AG04450 (cell line): ENCODE measurements around the gene ZNF326. TPM values are rescaled to one million over a fixed set of nuclear protein-coding genes. Genes with fewer than 3 reads are reported as not detected.

ENCODE experiments used
- CTCF ChIA-PET: fragments of 300-600, 350-600 bp; formaldehyde crosslinking; extraction: SDS; loops from one replicate; lab custom pipeline; 2022; ENCODE audit warnings: antibody characterized with exemption, inconsistent platforms; lab: Charles Lee
- POLR2A ChIA-PET: fragments of 350-600 bp; formaldehyde crosslinking; extraction: SDS; loops from one replicate; lab custom pipeline; 2021; ENCODE audit warnings: antibody characterized with exemption, inconsistent platforms; lab: Yijun Ruan, JAX
- DNase-seq: peaks from one replicate; pipeline ENCODE4 v3.0.0-alpha.2; 2011; ENCODE audit warnings: low read depth, low spot score
- H3K27ac ChIP-seq: one replicate; pipeline ENCODE4 v1.5.1; 2012; ENCODE audit warnings: low read depth, low read length, control low read depth
- H3K27me3 ChIP-seq: one replicate; pipeline ENCODE4 v1.6.0; 2012; ENCODE audit warnings: low read length; ENCODE audit not compliant: control insufficient read depth, insufficient read depth
- H3K4me3 ChIP-seq: 2 replicates; pipeline ENCODE4 v1.5.1; 2011; ENCODE audit warnings: mild to moderate bottlenecking, low read depth, low read length, control low read depth
- H3K9me3 ChIP-seq: 2 replicates; pipeline ENCODE4 v1.5.1; 2012; ENCODE audit warnings: low read length; ENCODE audit not compliant: control insufficient read depth, insufficient read depth
- polyA plus RNA-seq: library from polyadenylated mRNA; depleted of rRNA; stranded (reverse); fragments of >200 nt; gene quantifications from 2 replicates; pipeline ENCODE4 v1.2.3, GENCODE V29; 2011
- TF ChIP-seq, protein P1 (sequence below): IDR thresholded peaks from 2 replicates; pipeline ENCODE4 v1.5.1; 2011; ENCODE audit warnings: low read depth, low read length, control low read depth, inconsistent platforms

The ZNF326 gene
- polyA plus RNA-seq, 1 experiment = 23.3 TPM

DNA sequence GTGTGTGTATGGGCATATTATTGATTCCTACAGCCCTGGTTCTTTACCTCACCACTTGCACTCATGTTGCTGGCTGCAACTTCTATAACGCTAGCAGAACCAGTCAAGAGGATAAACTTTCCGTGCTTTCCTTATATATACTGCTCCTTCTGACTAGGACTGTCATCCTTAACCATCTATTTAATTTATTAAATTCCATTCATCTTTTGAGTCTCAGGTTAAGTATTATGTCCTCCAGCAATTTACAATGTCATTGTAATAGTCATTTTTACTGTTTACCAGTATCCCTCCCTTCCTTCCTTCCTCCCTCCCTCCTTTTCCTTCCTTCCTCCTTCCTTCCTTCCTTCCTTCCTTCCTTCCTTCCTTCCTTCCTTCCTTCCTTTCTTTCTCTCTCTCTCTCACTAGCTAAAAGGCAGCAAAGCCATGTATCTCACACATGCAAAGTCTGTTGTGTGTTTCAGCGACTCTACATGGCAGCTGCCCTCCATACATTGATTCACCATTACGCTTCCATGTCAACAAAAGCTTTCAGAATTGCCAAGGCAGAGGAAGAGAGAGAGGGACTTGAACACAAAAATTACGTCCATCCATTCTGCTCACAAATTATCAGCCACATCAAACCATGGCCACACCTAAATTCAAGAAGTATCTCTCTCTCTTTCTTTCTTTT is 73.8 kb downstream of the ZNF326 start:
- ChIA-PET CTCF (no interaction called here), POLR2A (no interaction called here)
- H3K27me3 ChIP-seq = no peaks in the 10 kb centered on the region
- no peak for DNase-seq
- TF ChIP-seq, protein P1, sequence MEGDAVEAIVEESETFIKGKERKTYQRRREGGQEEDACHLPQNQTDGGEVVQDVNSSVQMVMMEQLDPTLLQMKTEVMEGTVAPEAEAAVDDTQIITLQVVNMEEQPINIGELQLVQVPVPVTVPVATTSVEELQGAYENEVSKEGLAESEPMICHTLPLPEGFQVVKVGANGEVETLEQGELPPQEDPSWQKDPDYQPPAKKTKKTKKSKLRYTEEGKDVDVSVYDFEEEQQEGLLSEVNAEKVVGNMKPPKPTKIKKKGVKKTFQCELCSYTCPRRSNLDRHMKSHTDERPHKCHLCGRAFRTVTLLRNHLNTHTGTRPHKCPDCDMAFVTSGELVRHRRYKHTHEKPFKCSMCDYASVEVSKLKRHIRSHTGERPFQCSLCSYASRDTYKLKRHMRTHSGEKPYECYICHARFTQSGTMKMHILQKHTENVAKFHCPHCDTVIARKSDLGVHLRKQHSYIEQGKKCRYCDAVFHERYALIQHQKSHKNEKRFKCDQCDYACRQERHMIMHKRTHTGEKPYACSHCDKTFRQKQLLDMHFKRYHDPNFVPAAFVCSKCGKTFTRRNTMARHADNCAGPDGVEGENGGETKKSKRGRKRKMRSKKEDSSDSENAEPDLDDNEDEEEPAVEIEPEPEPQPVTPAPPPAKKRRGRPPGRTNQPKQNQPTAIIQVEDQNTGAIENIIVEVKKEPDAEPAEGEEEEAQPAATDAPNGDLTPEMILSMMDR = no peak
- H3K9me3 ChIP-seq = no peaks in the 10 kb centered on the region
- H3K4me3 ChIP-seq = no peak overlapping the region
- H3K27ac ChIP-seq = no peak overlapping the region

DNA sequence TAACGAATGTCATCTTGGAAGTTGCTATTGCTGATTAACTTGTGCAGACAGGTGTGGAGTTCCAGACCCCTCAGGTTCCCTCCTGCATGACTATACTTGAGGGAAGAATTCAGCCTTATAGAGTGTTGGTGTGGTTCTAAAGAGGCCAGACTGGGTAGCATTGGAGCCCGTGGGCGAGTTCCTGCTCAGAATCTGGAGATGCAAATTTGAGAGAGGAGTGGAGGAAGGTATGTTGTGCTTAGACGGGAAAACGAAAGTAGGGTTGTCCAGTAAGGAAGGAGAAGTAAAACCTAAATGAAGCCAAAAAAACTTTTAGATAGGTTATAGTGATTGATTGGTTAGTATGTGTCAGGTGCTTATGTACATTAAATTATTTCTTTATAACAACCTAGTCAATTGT is 79.2 kb downstream of the ZNF326 start:
- H3K27ac ChIP-seq = no peak overlapping the region
- no peaks in the 10 kb centered on the region for H3K27me3 ChIP-seq
- TF ChIP-seq, protein P1 = no peak
- no peak for DNase-seq
- CTCF ChIA-PET = interaction anchor here (0.8 kb wide), 1 partner anchor 28 kb away, joined by 5 read pairs; no protein-coding TSS in a partner anchor
- POLR2A ChIA-PET = no interaction called here
- H3K9me3 ChIP-seq = no peaks in the 10 kb centered on the region
- no peak overlapping the region for H3K4me3 ChIP-seq

DNA sequence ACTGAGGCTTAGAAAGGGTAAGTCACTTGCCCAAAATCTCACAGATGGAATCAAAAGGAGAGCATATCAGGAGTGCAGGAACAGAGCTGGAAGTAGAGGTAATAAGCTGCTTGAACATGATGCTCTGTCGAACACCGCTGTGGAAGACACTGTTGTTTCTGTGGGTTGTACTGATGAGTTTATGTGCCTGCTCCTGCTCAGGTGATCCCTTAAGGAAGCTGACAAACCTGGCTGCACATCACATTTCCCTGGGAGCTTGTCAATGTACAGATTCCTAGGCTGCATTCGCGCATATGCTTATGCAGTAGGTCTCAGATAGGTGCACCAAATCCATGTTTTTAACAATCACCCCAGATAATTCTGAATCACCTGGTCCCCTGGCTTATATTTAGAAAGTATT is 79.7 kb downstream of the ZNF326 start:
- Histone ChIP-seq H3K27me3 (no peaks in the 10 kb centered on the region), H3K9me3 (no peaks in the 10 kb centered on the region), H3K27ac (no peak overlapping the region), H3K4me3 (no peak overlapping the region)
- TF ChIP-seq, protein P1 = no peak
- POLR2A ChIA-PET = no interaction called here
- DNase-seq = no peak
- CTCF ChIA-PET = interaction anchor here (0.8 kb wide), 1 partner anchor 29 kb away, joined by 5 read pairs; no protein-coding TSS in a partner anchor

DNA sequence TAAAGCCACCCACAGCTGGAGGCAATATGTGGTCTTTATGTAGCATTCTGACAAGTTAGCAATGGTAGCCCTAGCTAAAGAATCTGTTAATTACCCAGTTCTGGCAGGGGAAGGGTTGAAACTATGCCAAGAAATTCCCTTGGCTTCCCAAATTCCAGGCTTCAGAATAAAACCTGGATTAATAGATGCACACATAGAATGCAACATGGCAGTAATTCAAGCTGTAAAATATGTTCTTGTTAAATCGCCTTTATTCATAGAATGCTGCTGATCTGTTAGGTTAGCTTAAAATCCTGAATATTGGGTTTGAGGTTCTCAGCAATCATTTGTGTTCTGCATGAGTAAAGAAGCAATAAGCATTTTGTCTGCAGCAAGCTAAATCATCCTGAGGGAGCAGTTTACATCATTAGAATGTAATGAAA is 80.1 kb downstream of the ZNF326 start:
- H3K27ac ChIP-seq = no peak overlapping the region
- TF ChIP-seq, protein P1 = no peak
- no peak overlapping the region for H3K4me3 ChIP-seq
- POLR2A ChIA-PET = no interaction called here
- CTCF ChIA-PET = interaction anchor here (0.8 kb wide), 1 partner anchor 29 kb away, joined by 5 read pairs; no protein-coding TSS in a partner anchor
- no peaks in the 10 kb centered on the region for H3K27me3 ChIP-seq
- no peaks in the 10 kb centered on the region for H3K9me3 ChIP-seq
- no peak for DNase-seq

DNA sequence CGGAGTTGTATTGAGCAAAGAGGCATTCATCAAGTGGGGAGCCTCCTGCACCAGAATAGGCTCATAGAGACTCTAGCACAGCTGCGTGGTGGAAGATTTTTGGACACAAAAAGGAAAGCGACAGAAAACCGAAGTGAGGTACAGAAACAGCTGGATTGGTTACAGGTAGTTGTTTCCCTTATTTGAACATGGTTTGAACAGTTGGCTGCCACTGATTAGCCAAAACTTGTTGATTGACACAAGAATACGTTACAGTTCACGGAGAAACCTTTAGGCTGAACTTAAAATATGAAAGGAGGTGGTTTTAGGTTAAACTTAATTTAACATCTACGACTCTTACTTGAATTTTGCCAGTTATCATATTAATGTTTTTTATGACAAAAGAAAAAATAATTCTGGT is 89.1 kb downstream of the ZNF326 start:
- no peak overlapping the region for H3K27ac ChIP-seq
- TF ChIP-seq, protein P1 = no peak
- no peaks in the 10 kb centered on the region for H3K27me3 ChIP-seq
- ChIA-PET POLR2A (no interaction called here), CTCF (no interaction called here)
- H3K4me3 ChIP-seq = no peak overlapping the region
- no peaks in the 10 kb centered on the region for H3K9me3 ChIP-seq
- no peak for DNase-seq
